Lower leg skin (tissue), 4 donors: ENCODE measurements around the gene COX7A1. TPM values are rescaled to one million over a fixed set of nuclear protein-coding genes. Genes with fewer than 3 reads are reported as not detected.

Experiments
- DNase-seq, 2 donors: peaks; one replicate each; pipeline ENCODE4 v3.0.0-alpha.2; 2019; ENCODE audit warnings: low spot score in 2 of 2
- H3K4me3 ChIP-seq: fragments of 200-600 bp; sonication (generic); 2 replicates; pipeline ENCODE4 v1.5.1; 2017; ENCODE audit warnings: mild to moderate bottlenecking, low read depth; ENCODE audit not compliant: poor library complexity, severe bottlenecking
- POLR2A ChIP-seq, 2 donors: fragments of 450-650 bp; IDR thresholded peaks; one replicate each; pipeline ENCODE4 v1.6.1; 2016 to 2017; ENCODE audit warnings: antibody characterized with exemption in 2 of 2, mild to moderate bottlenecking in 1 of 2, moderate library complexity in 1 of 2
- WGBS, 2 donors: methylation state at CpG; one replicate each; pipeline ENCODE4 v1.1.5; 2018; 5-methylcytosine and 5-hydroxymethylcytosine counted together
- intact Hi-C: fragments of 100-400 bp; cut with DNase I; formaldehyde crosslinking; loops from one replicate; pipeline ENCODE4 v1.15.0; 2023; ENCODE audit warnings: low total_unique reads
- total RNA-seq, 4 donors: library from RNA; depleted of rRNA; stranded (reverse); fragments of >200 nt; gene quantifications; one replicate each; pipeline ENCODE4 v1.1.0, GENCODE V29; 2016
- TF ChIP-seq, protein P1 (sequence below), 3 donors: fragments of 450-650 bp; IDR thresholded peaks; one replicate each; pipeline ENCODE4 v1.5.1; 2016; ENCODE audit warnings: antibody characterized with exemption in 3 of 3, mild to moderate bottlenecking in 3 of 3, moderate library complexity in 2 of 3

The COX7A1 gene
- total RNA-seq, 4 donors from 2014 or later: 1.1 to 12.9 (median 6.3) TPM

DNA sequence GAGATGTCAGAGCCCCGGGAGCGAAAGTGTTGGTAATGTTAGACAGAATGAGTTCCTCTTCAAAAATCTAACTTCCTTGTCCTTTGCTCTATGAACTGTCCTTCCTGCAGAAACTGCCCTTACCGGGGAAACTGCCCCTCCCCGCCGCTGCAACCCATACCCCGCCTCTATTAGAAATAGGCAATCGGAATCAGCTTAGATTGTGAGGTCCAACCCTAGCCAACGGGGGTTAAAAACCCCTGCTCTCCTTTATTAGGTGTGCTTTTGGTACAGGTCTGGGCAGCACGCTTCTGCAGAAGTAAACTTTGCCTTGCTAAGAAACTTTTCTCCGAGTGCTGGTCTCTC is 23.9 kb downstream of the COX7A1 start:
- no peak overlapping the region for H3K4me3 ChIP-seq
- 8 to 11% methylated on average over 10 of the region's 10 CpGs for WGBS, 2 donors
- TF ChIP-seq POLR2A (IDR thresholded peaks at IDR 0.05): no peak
- intact Hi-C loops: no loop called here
- no peak for DNase-seq

- intact Hi-C loops: no loop called here
- H3K4me3 ChIP-seq: no peak overlapping the region
- TF ChIP-seq, protein P1, sequence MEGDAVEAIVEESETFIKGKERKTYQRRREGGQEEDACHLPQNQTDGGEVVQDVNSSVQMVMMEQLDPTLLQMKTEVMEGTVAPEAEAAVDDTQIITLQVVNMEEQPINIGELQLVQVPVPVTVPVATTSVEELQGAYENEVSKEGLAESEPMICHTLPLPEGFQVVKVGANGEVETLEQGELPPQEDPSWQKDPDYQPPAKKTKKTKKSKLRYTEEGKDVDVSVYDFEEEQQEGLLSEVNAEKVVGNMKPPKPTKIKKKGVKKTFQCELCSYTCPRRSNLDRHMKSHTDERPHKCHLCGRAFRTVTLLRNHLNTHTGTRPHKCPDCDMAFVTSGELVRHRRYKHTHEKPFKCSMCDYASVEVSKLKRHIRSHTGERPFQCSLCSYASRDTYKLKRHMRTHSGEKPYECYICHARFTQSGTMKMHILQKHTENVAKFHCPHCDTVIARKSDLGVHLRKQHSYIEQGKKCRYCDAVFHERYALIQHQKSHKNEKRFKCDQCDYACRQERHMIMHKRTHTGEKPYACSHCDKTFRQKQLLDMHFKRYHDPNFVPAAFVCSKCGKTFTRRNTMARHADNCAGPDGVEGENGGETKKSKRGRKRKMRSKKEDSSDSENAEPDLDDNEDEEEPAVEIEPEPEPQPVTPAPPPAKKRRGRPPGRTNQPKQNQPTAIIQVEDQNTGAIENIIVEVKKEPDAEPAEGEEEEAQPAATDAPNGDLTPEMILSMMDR (IDR thresholded peaks at IDR 0.05): no peak
- TF ChIP-seq POLR2A (IDR thresholded peaks at IDR 0.05): no peak
- DNase-seq: no peak
- WGBS, 2 donors: 68 to 80% methylated on average over 9 of the region's 9 CpGs
Measured at GRCh38 chr19:36125557-36125956, 26.7 kb downstream of the COX7A1 start.

GRCh38 chr19:36121486-36122124 is 30.6 kb downstream of the COX7A1 start:
- intact Hi-C loops: loop anchor here (5.0 kb wide), 1 partner anchor 46 kb away; no protein-coding TSS in a partner anchor
- no peak overlapping the region for H3K4me3 ChIP-seq
- WGBS, 2 donors: 87 to 93% methylated on average over 48 to 49 of the region's 49 CpGs
- no peak for TF ChIP-seq POLR2A (IDR thresholded peaks at IDR 0.05)
- TF ChIP-seq, protein P1 (IDR thresholded peaks at IDR 0.05): no peak
- DNase-seq: no peak

GRCh38 chr19:36120984-36121358 is 31.3 kb downstream of the COX7A1 start:
- intact Hi-C loops: loop anchor here (5.0 kb wide), 1 partner anchor 46 kb away; no protein-coding TSS in a partner anchor
- H3K4me3 ChIP-seq: no peak overlapping the region
- WGBS, 2 donors: 91 to 93% methylated on average over 18 of the region's 18 CpGs
- DNase-seq: no peak
- no peak for TF ChIP-seq POLR2A (IDR thresholded peaks at IDR 0.05)
- TF ChIP-seq, protein P1 (IDR thresholded peaks at IDR 0.05): no peak

DNA sequence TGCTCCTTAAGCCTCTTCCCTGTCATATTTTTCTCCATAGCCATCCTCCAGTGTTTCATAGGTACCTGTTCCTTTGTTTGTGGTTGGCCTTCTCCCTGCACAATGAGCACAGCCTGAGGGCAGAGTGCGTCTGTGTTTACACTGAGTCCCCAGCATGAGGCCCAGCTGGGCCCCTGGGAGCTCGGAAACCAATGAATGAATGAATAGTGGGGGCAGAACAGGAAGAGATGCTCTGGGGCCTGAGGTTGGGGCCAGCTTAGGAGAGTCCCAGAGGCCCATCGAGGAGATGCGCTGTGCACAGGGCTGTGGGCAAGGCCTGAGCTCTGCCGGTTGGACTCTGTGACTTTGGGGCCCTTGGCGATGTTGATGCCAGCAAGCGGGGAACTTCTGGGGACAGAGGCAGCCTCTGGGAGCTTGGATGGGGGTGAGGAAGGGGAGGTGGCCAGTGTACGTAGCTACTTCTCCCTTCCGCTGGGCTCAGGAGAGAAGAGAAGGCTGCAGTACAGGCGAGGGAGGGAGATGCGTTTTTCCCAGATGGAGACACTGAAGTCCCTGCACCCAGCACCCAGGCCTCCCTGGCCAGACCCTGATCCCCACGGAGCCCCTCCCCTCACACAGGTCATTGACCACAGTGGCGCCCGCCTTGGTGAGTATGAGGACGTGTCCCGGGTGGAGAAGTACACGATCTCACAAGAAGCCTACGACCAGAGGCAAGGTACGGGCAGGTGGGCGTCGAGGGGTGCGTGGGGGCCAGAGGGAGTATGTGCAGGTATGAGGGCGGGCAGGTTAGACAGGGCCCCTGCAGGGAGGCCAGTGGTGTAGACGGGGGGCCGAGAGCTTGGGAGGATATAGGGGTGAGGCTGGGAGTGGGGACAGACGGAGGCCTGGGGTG is 31.9 kb downstream of the COX7A1 start:
- 89 to 92% methylated on average over 26 of the region's 26 CpGs for WGBS, 2 donors
- DNase-seq: no peak
- no peak for TF ChIP-seq POLR2A (IDR thresholded peaks at IDR 0.05)
- TF ChIP-seq, protein P1 (IDR thresholded peaks at IDR 0.05): no peak
- intact Hi-C loops: loop anchor here (5.0 kb wide), 1 partner anchor 47 kb away; no protein-coding TSS in a partner anchor
- no peak overlapping the region for H3K4me3 ChIP-seq

DNA sequence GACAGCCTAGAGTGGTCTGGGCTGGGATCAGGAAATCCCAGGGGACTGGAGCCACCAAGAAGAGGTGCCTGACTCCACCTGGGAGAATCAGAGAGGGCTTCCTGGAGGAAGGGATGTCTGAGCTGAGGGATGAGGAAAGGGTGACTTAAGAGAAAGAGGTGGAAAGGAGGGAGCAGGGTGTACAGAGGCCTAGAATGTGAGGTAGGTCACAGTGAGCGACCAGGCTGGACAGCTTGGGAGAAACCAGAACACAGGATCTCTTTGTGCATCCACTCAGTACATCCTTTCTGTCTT is 36.0 kb downstream of the COX7A1 start:
- intact Hi-C loops: no loop called here
- DNase-seq: no peak
- no peak overlapping the region for H3K4me3 ChIP-seq
- 93 to 100% methylated on average over 1 of the region's 1 CpG for WGBS, 2 donors
- TF ChIP-seq, protein P1 (IDR thresholded peaks at IDR 0.05): no peak
- no peak for TF ChIP-seq POLR2A (IDR thresholded peaks at IDR 0.05)
